Gastroesophageal sphincter (tissue), 4 donors: ENCODE measurements around the gene VAV3. TPM values are rescaled to one million over a fixed set of nuclear protein-coding genes. Genes with fewer than 3 reads are reported as not detected.

Source experiments
- ATAC-seq: fragments of 150-250 bp; one replicate; pipeline ENCODE4 v1.9.1; 2016; ENCODE audit warnings: mild to moderate bottlenecking, moderate library complexity
- H3K27ac ChIP-seq, 4 donors: fragments of 200-600 bp; sonication (generic) in 3 of 4; 1 replicate in 3 of 4; 2 replicates in 1 of 4; pipeline ENCODE4 v1.5.1; 2016 to 2019
- H3K27me3 ChIP-seq: fragments of 200-600 bp; sonication (generic); one replicate; pipeline ENCODE4 v1.5.1; 2019
- H3K36me3 ChIP-seq, 2 donors: fragments of 200-600 bp; sonication (generic); one replicate each; pipeline ENCODE4 v1.5.1; 2019; ENCODE audit warnings: control low read depth in 1 of 2
- H3K4me1 ChIP-seq, 3 donors: fragments of 200-600 bp; sonication (generic); 1 replicate in 2 of 3; 2 replicates in 1 of 3; pipeline ENCODE4 v1.5.1; 2016 to 2019; ENCODE audit warnings: control low read depth in 2 of 3
- H3K4me3 ChIP-seq, 2 donors: fragments of 200-600 bp; sonication (generic); one replicate each; pipeline ENCODE4 v1.5.1; 2019; ENCODE audit warnings: mild to moderate bottlenecking in 1 of 2, moderate library complexity in 1 of 2
- H3K9me3 ChIP-seq, 3 donors: fragments of 200-600 bp; sonication (generic); one replicate each; pipeline ENCODE4 v1.5.1; 2017 to 2019; ENCODE audit warnings: control low read depth in 2 of 3
- EP300 ChIP-seq: sonication (generic); formaldehyde crosslinking; IDR thresholded peaks from one replicate; pipeline ENCODE4 v1.6.1; 2017; ENCODE audit warnings: antibody characterized with exemption, mild to moderate bottlenecking
- POLR2A ChIP-seq, 2 donors: fragments of 450-650 bp; IDR thresholded peaks; one replicate each; pipeline ENCODE4 v1.6.1; 2017; ENCODE audit warnings: antibody characterized with exemption in 2 of 2, mild to moderate bottlenecking in 2 of 2, moderate library complexity in 1 of 2
- POLR2AphosphoS5 ChIP-seq: sonication (generic); formaldehyde crosslinking; IDR thresholded peaks from one replicate; pipeline ENCODE4 v1.6.1; 2017; ENCODE audit warnings: antibody characterized with exemption
- WGBS, 2 donors: methylation state at CpG; one replicate each; pipeline ENCODE4 v1.1.5; 2018; ENCODE audit warnings: low coverage in 1 of 2; 5-methylcytosine and 5-hydroxymethylcytosine counted together
- total RNA-seq, 4 donors: library from RNA; depleted of rRNA; stranded (reverse); fragments of >200 nt; gene quantifications; one replicate each; pipeline ENCODE4 v1.1.0, GENCODE V29; 2016
- TF ChIP-seq, protein P1 (sequence below), 4 experiments: fragments of 200-600 bp in 2 of 4; fragments of 450-650 bp in 2 of 4; sonication (generic) in 1 of 4; IDR thresholded peaks; one replicate each; pipeline ENCODE4 v1.5.1; 2017 to 2019; ENCODE audit warnings: antibody characterized with exemption in 4 of 4, mild to moderate bottlenecking in 2 of 4, moderate library complexity in 2 of 4

Gene VAV3
- total RNA-seq, 4 donors from 2014 or later: 1.3 to 4.7 (median 2.9) TPM

DNA sequence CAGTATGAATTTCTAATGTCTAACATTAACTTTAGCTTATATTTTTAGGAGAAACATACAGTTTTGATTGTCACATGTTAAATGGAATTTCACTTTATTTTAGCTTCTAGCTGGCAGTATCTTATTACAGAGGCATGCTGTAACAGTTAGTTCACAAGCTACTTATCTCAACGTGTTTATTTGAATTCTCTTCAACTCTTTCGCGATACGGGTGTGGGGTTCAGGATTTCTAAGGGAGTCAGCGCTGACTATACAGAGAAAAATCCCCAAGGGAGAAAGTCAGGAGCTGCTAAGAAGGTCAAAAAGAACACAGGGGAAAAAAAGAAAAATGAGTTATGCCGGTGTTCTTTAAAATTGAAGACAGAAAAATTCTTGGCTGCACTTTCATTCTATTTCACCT lies 296.2 kb downstream of the VAV3 start:
- Histone ChIP-seq H3K27ac (peak overlapping the region; percentile 41 to 80 (median 72)), H3K4me3 (peak overlapping the region in 1 of 2 donors; percentile 7), H3K4me1 (peaks cover 3 to 63% (median 5%) of the 10 kb centered on the region in 3 donors), H3K27me3 (no peaks in the 10 kb centered on the region), H3K9me3 (no peaks in the 10 kb centered on the region), H3K36me3 (no peaks in the 10 kb centered on the region)
- ATAC-seq: no peak
- TF ChIP-seq POLR2A (IDR thresholded peaks at IDR 0.05) (no peak), EP300 (no peak), POLR2AphosphoS5 (no peak)
- TF ChIP-seq, protein P1, sequence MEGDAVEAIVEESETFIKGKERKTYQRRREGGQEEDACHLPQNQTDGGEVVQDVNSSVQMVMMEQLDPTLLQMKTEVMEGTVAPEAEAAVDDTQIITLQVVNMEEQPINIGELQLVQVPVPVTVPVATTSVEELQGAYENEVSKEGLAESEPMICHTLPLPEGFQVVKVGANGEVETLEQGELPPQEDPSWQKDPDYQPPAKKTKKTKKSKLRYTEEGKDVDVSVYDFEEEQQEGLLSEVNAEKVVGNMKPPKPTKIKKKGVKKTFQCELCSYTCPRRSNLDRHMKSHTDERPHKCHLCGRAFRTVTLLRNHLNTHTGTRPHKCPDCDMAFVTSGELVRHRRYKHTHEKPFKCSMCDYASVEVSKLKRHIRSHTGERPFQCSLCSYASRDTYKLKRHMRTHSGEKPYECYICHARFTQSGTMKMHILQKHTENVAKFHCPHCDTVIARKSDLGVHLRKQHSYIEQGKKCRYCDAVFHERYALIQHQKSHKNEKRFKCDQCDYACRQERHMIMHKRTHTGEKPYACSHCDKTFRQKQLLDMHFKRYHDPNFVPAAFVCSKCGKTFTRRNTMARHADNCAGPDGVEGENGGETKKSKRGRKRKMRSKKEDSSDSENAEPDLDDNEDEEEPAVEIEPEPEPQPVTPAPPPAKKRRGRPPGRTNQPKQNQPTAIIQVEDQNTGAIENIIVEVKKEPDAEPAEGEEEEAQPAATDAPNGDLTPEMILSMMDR (IDR thresholded peaks at IDR 0.05): no peak
- 8 to 28% methylated on average over 6 of the region's 6 CpGs for WGBS, 2 donors

DNA sequence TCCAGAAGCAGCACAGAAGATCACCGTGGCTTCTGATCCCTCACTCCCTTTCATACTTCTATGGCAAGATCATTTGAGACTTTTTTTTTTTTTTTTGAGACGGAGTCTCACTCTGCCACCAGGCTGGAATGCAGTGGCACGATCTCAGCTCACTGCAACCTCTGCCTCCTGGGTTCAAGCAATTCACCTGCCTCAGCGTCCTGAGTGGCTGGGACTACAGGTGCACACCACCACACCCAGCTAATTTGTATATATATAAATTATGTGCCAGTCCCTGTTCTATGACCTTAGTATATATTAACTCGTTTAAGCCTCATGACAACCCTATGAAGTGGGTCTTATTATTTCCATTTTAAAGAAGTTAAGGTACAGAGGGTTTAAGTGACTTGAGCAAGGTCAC lies 298.5 kb downstream of the VAV3 start:
- ATAC-seq: no peak
- H3K36me3 ChIP-seq: no peaks in the 10 kb centered on the region
- 40 to 68% methylated on average over 2 to 3 of the region's 5 CpGs for WGBS, 2 donors
- H3K4me3 ChIP-seq: no peak overlapping the region
- no peaks in the 10 kb centered on the region for H3K27me3 ChIP-seq
- H3K9me3 ChIP-seq: no peaks in the 10 kb centered on the region
- peaks cover 3 to 50% (median 5%) of the 10 kb centered on the region in 3 donors for H3K4me1 ChIP-seq
- no peak overlapping the region for H3K27ac ChIP-seq
- TF ChIP-seq POLR2AphosphoS5 (no peak), POLR2A (IDR thresholded peaks at IDR 0.05) (no peak), EP300 (no peak)
- TF ChIP-seq, protein P1 (IDR thresholded peaks at IDR 0.05): no peak

DNA sequence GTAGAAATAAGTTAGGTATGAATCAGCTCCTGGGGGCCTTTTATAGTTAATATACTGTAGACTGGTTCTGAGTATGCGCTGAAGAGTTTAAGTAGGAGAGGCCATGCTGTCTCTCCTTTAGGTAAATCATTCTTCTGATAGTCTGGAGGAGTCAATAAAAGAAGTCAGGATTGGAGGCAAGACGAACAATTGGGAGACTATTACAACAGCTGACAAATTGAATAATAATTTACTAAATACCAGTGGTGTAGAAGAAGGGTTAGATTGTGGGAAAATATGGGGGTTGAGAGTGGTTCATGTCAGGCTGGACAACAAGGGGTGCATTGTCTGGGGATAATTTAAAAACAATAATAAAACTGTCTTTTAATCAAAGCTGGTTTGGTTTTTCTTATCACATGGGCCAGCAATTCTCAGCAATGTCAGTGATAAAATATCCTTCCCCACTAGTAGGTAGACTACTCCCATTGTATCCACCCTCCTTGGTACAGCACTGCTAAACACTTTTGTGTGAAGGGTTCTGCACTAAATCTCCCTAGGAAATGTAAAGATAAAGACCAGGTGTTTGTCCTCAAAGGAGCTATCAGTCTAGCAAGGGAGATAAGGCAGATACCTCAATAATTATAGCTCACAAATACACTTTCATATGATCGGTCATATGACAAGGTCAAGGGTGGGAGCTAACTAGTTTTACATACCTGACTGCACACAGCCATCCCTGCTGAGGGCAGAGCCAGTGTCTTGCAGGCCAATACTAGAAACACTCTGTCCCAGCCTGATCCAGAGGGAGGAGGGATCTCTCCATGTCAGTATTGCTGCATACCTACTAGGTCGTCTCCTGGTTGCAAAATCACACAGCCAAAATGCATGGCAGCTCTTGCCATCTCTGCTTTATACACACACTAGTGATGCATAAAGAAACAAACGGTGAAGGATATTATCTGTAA lies 299.7 kb downstream of the VAV3 start:
- H3K27ac ChIP-seq: no peak overlapping the region
- TF ChIP-seq POLR2A (IDR thresholded peaks at IDR 0.05): no peak
- no peak for TF ChIP-seq EP300
- TF ChIP-seq POLR2AphosphoS5: no peak
- TF ChIP-seq, protein P1 (IDR thresholded peaks at IDR 0.05): no peak
- H3K36me3 ChIP-seq: no peaks in the 10 kb centered on the region
- H3K27me3 ChIP-seq: no peaks in the 10 kb centered on the region
- H3K4me1 ChIP-seq: peaks cover 3 to 45% (median 5%) of the 10 kb centered on the region in 3 donors
- ATAC-seq: no peak
- no peak overlapping the region for H3K4me3 ChIP-seq
- no peaks in the 10 kb centered on the region for H3K9me3 ChIP-seq
- WGBS, 2 donors: 68 to 100% methylated on average over 1 to 4 of the region's 5 CpGs

DNA sequence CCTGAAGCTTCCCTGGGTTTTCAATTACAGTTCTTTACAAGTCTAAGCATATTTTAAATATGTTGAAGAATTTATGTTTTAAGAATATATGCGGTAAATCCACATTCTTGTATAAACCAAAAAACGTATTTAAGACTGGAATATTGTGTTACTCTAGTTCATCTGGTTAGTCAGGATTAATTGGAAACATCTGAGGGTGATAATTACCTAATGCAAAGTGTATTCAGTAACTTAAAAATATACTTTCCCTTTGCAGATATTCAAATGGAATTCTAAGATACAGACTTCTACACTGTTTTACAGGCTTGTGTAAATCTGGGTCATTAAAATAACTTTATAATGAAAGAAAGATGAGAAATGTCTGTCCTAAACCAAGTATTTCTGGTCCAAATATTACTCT lies 302.0 kb downstream of the VAV3 start:
- no peak overlapping the region for H3K27ac ChIP-seq
- WGBS, 2 donors: 65 to 72% methylated on average over 2 of the region's 2 CpGs
- no peaks in the 10 kb centered on the region for H3K36me3 ChIP-seq
- H3K4me1 ChIP-seq: peaks cover 2 to 32% (median 3%) of the 10 kb centered on the region in 3 donors
- no peaks in the 10 kb centered on the region for H3K9me3 ChIP-seq
- no peak overlapping the region for H3K4me3 ChIP-seq
- ATAC-seq: no peak
- no peaks in the 10 kb centered on the region for H3K27me3 ChIP-seq
- TF ChIP-seq POLR2A (IDR thresholded peaks at IDR 0.05) (no peak), EP300 (no peak), POLR2AphosphoS5 (no peak)
- TF ChIP-seq, protein P1 (IDR thresholded peaks at IDR 0.05): no peak

DNA sequence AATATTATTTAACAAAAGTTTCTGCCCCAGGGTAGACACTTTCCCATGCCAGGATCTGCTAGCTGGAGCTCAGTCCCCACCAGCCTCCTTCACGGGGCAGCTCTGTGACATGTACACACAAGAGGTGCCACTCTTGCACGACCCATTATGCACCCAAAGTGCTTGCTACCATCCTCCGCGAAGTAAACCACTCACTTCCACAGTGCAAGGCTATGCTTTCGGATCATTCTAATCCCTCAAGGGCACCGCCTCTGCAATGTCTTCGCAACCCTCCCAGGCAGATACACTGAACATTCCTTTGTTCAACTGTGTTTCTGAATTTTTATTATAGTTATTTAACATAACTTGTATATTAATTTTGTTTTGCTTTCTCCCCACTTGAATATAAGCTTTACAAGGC lies 303.8 kb downstream of the VAV3 start:
- Histone ChIP-seq H3K27ac (no peak overlapping the region), H3K27me3 (no peaks in the 10 kb centered on the region), H3K4me1 (peaks cover 2 to 21% (median 3%) of the 10 kb centered on the region in 3 donors), H3K9me3 (no peaks in the 10 kb centered on the region), H3K36me3 (no peaks in the 10 kb centered on the region), H3K4me3 (no peak overlapping the region)
- ATAC-seq: no peak
- WGBS, 2 donors: 78 to 87% methylated on average over 7 of the region's 7 CpGs
- TF ChIP-seq POLR2A (IDR thresholded peaks at IDR 0.05) (no peak), POLR2AphosphoS5 (no peak), EP300 (no peak)
- TF ChIP-seq, protein P1 (IDR thresholded peaks at IDR 0.05): no peak
